ENCODE measurements around the gene CYLC1. TPM values are rescaled to one million over a fixed set of nuclear protein-coding genes. Genes with fewer than 3 reads are reported as not detected.

The CYLC1 gene
- total and polyA plus RNA-seq, 2 of the 8 experiments (the other 6 are each of a cell fraction or from before 2014, with no cell fraction given), result not detected

DNA sequence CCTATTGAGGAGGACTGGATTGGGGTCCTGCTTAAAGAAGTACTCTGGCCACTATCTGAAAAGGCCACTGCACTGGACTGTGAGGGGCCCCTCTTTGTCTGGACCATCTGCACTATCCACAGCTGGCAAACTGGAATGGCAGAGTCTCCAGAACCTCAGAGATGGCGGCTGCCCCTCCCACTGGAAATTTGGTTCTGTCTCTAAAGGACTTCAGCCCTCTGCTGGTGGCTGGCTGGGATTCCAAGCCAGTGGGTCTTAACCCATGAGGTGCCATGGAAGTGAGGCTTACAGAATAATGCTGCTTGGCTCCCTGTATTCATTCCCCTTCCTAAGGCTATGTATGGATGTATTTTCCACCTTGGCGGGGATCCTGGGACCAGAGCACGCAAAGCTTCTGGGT lies 41.6 kb upstream of the CYLC1 start (continued):
- TF ChIP-seq, protein P1, sequence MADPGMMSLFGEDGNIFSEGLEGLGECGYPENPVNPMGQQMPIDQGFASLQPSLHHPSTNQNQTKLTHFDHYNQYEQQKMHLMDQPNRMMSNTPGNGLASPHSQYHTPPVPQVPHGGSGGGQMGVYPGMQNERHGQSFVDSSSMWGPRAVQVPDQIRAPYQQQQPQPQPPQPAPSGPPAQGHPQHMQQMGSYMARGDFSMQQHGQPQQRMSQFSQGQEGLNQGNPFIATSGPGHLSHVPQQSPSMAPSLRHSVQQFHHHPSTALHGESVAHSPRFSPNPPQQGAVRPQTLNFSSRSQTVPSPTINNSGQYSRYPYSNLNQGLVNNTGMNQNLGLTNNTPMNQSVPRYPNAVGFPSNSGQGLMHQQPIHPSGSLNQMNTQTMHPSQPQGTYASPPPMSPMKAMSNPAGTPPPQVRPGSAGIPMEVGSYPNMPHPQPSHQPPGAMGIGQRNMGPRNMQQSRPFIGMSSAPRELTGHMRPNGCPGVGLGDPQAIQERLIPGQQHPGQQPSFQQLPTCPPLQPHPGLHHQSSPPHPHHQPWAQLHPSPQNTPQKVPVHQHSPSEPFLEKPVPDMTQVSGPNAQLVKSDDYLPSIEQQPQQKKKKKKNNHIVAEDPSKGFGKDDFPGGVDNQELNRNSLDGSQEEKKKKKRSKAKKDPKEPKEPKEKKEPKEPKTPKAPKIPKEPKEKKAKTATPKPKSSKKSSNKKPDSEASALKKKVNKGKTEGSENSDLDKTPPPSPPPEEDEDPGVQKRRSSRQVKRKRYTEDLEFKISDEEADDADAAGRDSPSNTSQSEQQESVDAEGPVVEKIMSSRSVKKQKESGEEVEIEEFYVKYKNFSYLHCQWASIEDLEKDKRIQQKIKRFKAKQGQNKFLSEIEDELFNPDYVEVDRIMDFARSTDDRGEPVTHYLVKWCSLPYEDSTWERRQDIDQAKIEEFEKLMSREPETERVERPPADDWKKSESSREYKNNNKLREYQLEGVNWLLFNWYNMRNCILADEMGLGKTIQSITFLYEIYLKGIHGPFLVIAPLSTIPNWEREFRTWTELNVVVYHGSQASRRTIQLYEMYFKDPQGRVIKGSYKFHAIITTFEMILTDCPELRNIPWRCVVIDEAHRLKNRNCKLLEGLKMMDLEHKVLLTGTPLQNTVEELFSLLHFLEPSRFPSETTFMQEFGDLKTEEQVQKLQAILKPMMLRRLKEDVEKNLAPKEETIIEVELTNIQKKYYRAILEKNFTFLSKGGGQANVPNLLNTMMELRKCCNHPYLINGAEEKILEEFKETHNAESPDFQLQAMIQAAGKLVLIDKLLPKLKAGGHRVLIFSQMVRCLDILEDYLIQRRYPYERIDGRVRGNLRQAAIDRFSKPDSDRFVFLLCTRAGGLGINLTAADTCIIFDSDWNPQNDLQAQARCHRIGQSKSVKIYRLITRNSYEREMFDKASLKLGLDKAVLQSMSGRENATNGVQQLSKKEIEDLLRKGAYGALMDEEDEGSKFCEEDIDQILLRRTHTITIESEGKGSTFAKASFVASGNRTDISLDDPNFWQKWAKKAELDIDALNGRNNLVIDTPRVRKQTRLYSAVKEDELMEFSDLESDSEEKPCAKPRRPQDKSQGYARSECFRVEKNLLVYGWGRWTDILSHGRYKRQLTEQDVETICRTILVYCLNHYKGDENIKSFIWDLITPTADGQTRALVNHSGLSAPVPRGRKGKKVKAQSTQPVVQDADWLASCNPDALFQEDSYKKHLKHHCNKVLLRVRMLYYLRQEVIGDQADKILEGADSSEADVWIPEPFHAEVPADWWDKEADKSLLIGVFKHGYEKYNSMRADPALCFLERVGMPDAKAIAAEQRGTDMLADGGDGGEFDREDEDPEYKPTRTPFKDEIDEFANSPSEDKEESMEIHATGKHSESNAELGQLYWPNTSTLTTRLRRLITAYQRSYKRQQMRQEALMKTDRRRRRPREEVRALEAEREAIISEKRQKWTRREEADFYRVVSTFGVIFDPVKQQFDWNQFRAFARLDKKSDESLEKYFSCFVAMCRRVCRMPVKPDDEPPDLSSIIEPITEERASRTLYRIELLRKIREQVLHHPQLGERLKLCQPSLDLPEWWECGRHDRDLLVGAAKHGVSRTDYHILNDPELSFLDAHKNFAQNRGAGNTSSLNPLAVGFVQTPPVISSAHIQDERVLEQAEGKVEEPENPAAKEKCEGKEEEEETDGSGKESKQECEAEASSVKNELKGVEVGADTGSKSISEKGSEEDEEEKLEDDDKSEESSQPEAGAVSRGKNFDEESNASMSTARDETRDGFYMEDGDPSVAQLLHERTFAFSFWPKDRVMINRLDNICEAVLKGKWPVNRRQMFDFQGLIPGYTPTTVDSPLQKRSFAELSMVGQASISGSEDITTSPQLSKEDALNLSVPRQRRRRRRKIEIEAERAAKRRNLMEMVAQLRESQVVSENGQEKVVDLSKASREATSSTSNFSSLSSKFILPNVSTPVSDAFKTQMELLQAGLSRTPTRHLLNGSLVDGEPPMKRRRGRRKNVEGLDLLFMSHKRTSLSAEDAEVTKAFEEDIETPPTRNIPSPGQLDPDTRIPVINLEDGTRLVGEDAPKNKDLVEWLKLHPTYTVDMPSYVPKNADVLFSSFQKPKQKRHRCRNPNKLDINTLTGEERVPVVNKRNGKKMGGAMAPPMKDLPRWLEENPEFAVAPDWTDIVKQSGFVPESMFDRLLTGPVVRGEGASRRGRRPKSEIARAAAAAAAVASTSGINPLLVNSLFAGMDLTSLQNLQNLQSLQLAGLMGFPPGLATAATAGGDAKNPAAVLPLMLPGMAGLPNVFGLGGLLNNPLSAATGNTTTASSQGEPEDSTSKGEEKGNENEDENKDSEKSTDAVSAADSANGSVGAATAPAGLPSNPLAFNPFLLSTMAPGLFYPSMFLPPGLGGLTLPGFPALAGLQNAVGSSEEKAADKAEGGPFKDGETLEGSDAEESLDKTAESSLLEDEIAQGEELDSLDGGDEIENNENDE (IDR thresholded peaks at IDR 0.05; ENCODE audit: insufficient replicate concordance, low read length), result no peak
- TF ChIP-seq EZH2 (IDR thresholded peaks at IDR 0.05; ENCODE audit: low read depth, low read length, severe bottlenecking) (no peak), MAFK (IDR thresholded peaks at IDR 0.05; ENCODE audit: low read depth, low read length) (no peak), HDAC6 (IDR thresholded peaks at IDR 0.05; ENCODE audit: low read depth, low read length) (no peak), GABPA (IDR thresholded peaks at IDR 0.05; ENCODE audit: borderline replicate concordance, insufficient read depth, low read length) (no peak)
- TF ChIP-seq, protein P2, sequence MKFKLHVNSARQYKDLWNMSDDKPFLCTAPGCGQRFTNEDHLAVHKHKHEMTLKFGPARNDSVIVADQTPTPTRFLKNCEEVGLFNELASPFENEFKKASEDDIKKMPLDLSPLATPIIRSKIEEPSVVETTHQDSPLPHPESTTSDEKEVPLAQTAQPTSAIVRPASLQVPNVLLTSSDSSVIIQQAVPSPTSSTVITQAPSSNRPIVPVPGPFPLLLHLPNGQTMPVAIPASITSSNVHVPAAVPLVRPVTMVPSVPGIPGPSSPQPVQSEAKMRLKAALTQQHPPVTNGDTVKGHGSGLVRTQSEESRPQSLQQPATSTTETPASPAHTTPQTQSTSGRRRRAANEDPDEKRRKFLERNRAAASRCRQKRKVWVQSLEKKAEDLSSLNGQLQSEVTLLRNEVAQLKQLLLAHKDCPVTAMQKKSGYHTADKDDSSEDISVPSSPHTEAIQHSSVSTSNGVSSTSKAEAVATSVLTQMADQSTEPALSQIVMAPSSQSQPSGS (IDR thresholded peaks at IDR 0.05; ENCODE audit: low read length), result no peak
- TF ChIP-seq, protein P3, sequence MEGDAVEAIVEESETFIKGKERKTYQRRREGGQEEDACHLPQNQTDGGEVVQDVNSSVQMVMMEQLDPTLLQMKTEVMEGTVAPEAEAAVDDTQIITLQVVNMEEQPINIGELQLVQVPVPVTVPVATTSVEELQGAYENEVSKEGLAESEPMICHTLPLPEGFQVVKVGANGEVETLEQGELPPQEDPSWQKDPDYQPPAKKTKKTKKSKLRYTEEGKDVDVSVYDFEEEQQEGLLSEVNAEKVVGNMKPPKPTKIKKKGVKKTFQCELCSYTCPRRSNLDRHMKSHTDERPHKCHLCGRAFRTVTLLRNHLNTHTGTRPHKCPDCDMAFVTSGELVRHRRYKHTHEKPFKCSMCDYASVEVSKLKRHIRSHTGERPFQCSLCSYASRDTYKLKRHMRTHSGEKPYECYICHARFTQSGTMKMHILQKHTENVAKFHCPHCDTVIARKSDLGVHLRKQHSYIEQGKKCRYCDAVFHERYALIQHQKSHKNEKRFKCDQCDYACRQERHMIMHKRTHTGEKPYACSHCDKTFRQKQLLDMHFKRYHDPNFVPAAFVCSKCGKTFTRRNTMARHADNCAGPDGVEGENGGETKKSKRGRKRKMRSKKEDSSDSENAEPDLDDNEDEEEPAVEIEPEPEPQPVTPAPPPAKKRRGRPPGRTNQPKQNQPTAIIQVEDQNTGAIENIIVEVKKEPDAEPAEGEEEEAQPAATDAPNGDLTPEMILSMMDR (IDR thresholded peaks at IDR 0.05; ENCODE audit: control extremely low read depth in 1 of 3, insufficient read depth in 1 of 3, low read depth in 1 of 3, low read length in 3 of 3), result peak in 2 of 3 experiments; percentile 8 to 31; a peak in 1 of 4 replicates
